Mesendoderm (in vitro differentiated cells): ENCODE results near the gene TSHZ3.

Experiments used
- DNase-seq: peaks from one replicate; pipeline ENCODE4 v3.0.0; 2013
- H2AK5ac ChIP-seq: 2 replicates; pipeline ENCODE4 v1.6.1; 2013; ENCODE audit warnings: low read length, inconsistent platforms
- H2BK120ac ChIP-seq: 2 replicates; pipeline ENCODE4 v1.6.1; 2013; ENCODE audit warnings: low read depth, mild to moderate bottlenecking, low read length, moderate library complexity, mixed read lengths
- H2BK15ac ChIP-seq: replicated peaks from 2 replicates; pipeline ENCODE4 v1.6.1; 2013; ENCODE audit warnings: low read depth, mild to moderate bottlenecking, moderate library complexity
- H2BK5ac ChIP-seq: 2 replicates; pipeline ENCODE4 v1.6.1; 2013; ENCODE audit warnings: low read length, inconsistent platforms
- H3K18ac ChIP-seq: 2 replicates; pipeline ENCODE4 v1.6.1; 2013; ENCODE audit warnings: mild to moderate bottlenecking, low read length, mixed read lengths
- H3K23ac ChIP-seq: one replicate; pipeline ENCODE4 v1.6.1; 2013; ENCODE audit warnings: low read length
- H3K27ac ChIP-seq: 2 replicates; pipeline ENCODE4 v1.5.1; 2013; ENCODE audit warnings: low read depth, mild to moderate bottlenecking, inconsistent platforms, low read length, moderate library complexity
- H3K27me3 ChIP-seq: 2 replicates; pipeline ENCODE4 v1.6.1; 2013; ENCODE audit warnings: low read length, control low read depth, mild to moderate bottlenecking, inconsistent platforms; ENCODE audit not compliant: insufficient read depth, poor library complexity
- H3K36me3 ChIP-seq: 2 replicates; pipeline ENCODE4 v1.6.1; 2013; ENCODE audit warnings: low read length, inconsistent platforms; ENCODE audit not compliant: control insufficient read depth, insufficient read depth
- H3K4ac ChIP-seq: one replicate; pipeline ENCODE4 v1.6.1; 2013; ENCODE audit warnings: low read depth, mild to moderate bottlenecking, low read length, moderate library complexity
- H3K4me1 ChIP-seq: 2 replicates; pipeline ENCODE4 v1.6.1; 2013; ENCODE audit warnings: low read depth, low read length, inconsistent platforms; ENCODE audit not compliant: control insufficient read depth
- H3K4me2 ChIP-seq: 2 replicates; pipeline ENCODE4 v1.6.1; 2013; ENCODE audit warnings: low read length
- H3K4me3 ChIP-seq: 2 replicates; pipeline ENCODE4 v1.5.1; 2013; ENCODE audit warnings: mild to moderate bottlenecking, low read length
- H3K56ac ChIP-seq: one replicate; pipeline ENCODE4 v1.6.1; 2013; ENCODE audit warnings: low read length
- H3K79me1 ChIP-seq: 2 replicates; pipeline ENCODE4 v1.6.1; 2013; ENCODE audit warnings: low read length, inconsistent platforms
- H3K79me2 ChIP-seq: 2 replicates; pipeline ENCODE4 v1.6.1; 2013; ENCODE audit warnings: mild to moderate bottlenecking, low read length; ENCODE audit not compliant: control insufficient read depth, insufficient read depth
- H3K9ac ChIP-seq: 2 replicates; pipeline ENCODE4 v1.6.1; 2013; ENCODE audit warnings: low read length, inconsistent platforms
- H4K5ac ChIP-seq: one replicate; pipeline ENCODE4 v1.6.1; 2013; ENCODE audit warnings: low read length
- H4K8ac ChIP-seq: one replicate; pipeline ENCODE4 v1.6.1; 2013; ENCODE audit warnings: low read depth, mild to moderate bottlenecking, control low read depth, low read length, moderate library complexity
- WGBS: extraction: QIAGEN DNeasy Blood & Tissue Kit; methylation state at CpG from one replicate; pipeline ENCODE4 v1.1.7; 2013; ENCODE audit warnings: low lambda C conversion rate, missing lambda C conversion rate; ENCODE audit not compliant: insufficient coverage; ENCODE audit errors: extremely low coverage; 5-methylcytosine and 5-hydroxymethylcytosine counted together

Gene TSHZ3

DNA sequence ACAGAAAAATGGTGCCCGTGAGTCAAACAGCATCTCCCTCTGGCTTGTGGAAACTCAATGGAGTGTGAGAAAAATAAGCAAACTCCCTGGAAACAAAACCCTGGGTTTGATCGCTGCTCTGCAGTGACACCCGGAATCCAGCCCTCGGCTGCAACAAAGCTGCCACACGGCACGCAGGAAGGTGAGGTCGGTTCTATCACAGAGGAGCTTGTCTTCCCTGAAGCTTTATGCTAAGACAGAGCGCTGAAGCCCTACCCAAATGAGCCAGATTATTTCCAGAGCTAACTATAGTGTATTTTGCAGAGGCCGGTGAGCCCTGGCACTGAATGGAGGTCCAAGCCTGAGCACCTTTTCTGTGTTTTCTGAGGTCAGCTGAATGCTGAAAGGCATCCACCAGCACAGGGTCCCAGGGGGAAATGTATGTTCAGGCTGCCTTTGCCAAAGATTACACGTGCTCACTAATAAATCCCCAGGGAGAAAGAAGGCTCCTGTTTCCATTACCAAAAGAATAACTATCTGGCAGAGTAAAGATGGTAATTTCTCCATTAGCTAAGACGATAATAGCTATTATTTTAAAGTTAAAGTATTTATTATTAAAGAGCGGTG, 77.8 kb downstream of the TSHZ3 start:
- no peak for DNase-seq
- no peaks in the 10 kb centered on the region for H3K4me1 ChIP-seq
- H2BK15ac ChIP-seq: no peak overlapping the region
- no peaks in the 10 kb centered on the region for H3K27me3 ChIP-seq
- H3K36me3 ChIP-seq: no peaks in the 10 kb centered on the region
- no peak overlapping the region for H3K56ac ChIP-seq
- H2BK5ac ChIP-seq: no peak overlapping the region
- no peak overlapping the region for H3K4me2 ChIP-seq
- no peak overlapping the region for H3K27ac ChIP-seq
- H3K79me2 ChIP-seq: no peaks in the 10 kb centered on the region
- H4K5ac ChIP-seq: no peak overlapping the region
- no peak overlapping the region for H3K9ac ChIP-seq
- no peak overlapping the region for H3K23ac ChIP-seq
- no peak overlapping the region for H2BK120ac ChIP-seq
- H4K8ac ChIP-seq: no peak overlapping the region
- H3K18ac ChIP-seq: no peak overlapping the region
- no peaks in the 10 kb centered on the region for H3K79me1 ChIP-seq
- 100% methylated on average over 2 of the region's 12 CpGs for WGBS
- no peak overlapping the region for H3K4me3 ChIP-seq
- no peak overlapping the region for H3K4ac ChIP-seq
- H2AK5ac ChIP-seq: no peak overlapping the region

DNA sequence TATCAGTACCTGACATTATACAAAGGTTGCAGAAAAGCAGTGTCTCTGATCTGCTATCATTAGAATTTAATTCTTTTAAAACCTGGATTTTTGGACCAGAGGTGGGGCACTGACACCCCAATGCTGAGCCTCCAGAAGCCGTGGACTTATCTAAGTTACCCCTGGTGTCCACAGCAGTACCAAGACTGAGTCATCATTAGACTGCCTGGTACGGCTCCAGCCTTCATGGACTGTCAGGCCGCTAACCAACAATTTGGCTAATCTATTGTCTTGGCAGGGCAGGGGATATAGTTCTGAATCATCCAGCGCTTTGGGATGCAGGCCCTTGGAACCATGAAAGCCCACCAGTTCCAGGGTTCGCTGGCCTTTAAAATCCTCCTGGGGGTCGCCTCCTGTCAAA, 78.3 kb downstream of the TSHZ3 start:
- Histone ChIP-seq H3K9ac (no peak overlapping the region), H3K4me1 (no peaks in the 10 kb centered on the region), H2AK5ac (no peak overlapping the region), H4K5ac (no peak overlapping the region), H3K27me3 (no peaks in the 10 kb centered on the region), H2BK120ac (no peak overlapping the region), H4K8ac (no peak overlapping the region), H3K56ac (no peak overlapping the region), H2BK5ac (no peak overlapping the region), H3K27ac (no peak overlapping the region), H3K79me2 (no peaks in the 10 kb centered on the region), H3K4me3 (no peak overlapping the region), H3K36me3 (no peaks in the 10 kb centered on the region), H2BK15ac (no peak overlapping the region), H3K18ac (no peak overlapping the region), H3K79me1 (no peaks in the 10 kb centered on the region), H3K23ac (no peak overlapping the region), H3K4me2 (no peak overlapping the region), H3K4ac (no peak overlapping the region)
- no CpG with 5 or more reads among the region's 6 CpGs for WGBS
- DNase-seq: no peak

DNA sequence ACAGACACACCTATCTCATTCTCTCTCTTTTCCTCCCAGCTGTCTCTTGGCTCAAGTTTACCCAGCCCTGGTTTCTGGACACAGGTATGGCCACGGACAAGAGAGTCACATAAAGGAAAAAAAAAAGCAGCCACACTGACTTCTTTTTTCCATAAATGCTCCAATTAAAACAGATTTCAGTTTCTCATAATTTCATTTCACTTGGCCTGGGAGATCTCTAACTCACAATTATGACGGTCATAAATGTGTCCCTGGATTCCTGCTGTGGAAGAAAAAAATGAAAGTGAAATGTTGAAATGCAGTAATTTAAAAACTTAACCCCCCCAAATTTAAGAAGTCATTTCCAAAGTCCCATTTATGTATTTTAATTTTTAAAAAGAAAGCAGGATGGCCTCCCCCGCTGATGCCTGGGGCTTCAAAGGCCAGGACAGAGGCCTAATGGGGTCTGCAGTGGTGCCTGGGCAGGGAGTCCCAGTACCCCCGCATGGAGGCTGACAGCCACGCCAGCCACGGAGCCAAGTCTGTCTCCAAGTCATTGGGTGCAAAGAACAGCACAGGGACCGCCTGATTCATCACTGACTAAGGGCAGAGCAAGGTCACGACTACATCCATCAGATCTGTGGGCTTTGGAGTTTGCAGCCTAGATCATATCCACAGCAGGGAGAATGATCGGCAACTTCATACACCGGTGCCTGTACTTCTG, 79.7 kb downstream of the TSHZ3 start:
- Histone ChIP-seq H3K4ac (no peak overlapping the region), H2BK15ac (no peak overlapping the region), H3K9ac (no peak overlapping the region), H2AK5ac (no peak overlapping the region), H2BK5ac (no peak overlapping the region), H3K18ac (no peak overlapping the region), H4K5ac (no peak overlapping the region), H3K27ac (no peak overlapping the region), H3K4me2 (no peak overlapping the region), H2BK120ac (no peak overlapping the region), H3K79me2 (no peaks in the 10 kb centered on the region), H3K23ac (no peak overlapping the region), H3K4me1 (no peaks in the 10 kb centered on the region), H3K36me3 (no peaks in the 10 kb centered on the region), H3K56ac (no peak overlapping the region), H3K27me3 (no peaks in the 10 kb centered on the region), H4K8ac (no peak overlapping the region), H3K79me1 (no peaks in the 10 kb centered on the region), H3K4me3 (no peak overlapping the region)
- WGBS: no CpG with 5 or more reads among the region's 10 CpGs
- no peak for DNase-seq

DNA sequence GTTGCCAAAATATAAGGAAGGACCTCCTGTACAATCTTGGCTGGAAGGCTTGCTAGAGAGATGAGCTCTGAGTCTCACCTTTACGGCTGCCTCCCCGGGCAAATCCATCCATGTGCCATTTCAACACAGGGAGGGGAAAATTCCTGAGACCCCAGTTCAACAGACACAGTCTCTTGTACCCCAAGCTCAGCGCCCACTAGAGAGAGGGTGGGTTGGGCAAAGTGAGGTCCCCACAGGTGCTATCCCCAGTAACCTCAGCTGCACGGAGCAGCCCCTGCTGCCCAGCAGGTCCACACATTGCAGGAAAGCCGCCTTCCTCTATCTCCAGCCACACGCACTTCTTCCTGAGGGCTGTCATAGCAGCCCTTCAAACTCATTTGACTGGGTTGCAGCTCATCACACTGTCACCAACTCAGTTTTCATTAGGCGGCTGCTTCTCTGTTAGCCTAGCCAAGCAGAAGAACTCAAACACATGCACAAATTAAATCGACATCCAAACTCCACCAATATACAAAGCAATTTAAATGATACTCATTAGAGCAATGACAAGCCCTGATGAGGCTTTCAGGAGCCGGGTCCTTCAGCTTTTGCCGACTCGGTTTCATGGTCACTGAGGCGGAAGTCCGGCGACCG, 80.4 kb downstream of the TSHZ3 start:
- H4K5ac ChIP-seq: no peak overlapping the region
- H3K4ac ChIP-seq: no peak overlapping the region
- H3K4me2 ChIP-seq: no peak overlapping the region
- H3K79me2 ChIP-seq: no peaks in the 10 kb centered on the region
- no peaks in the 10 kb centered on the region for H3K27me3 ChIP-seq
- no peaks in the 10 kb centered on the region for H3K4me1 ChIP-seq
- no peak overlapping the region for H2AK5ac ChIP-seq
- no peak overlapping the region for H2BK15ac ChIP-seq
- H3K9ac ChIP-seq: no peak overlapping the region
- WGBS: no CpG with 5 or more reads among the region's 15 CpGs
- DNase-seq: no peak
- no peak overlapping the region for H2BK120ac ChIP-seq
- no peak overlapping the region for H2BK5ac ChIP-seq
- no peak overlapping the region for H3K27ac ChIP-seq
- no peak overlapping the region for H3K18ac ChIP-seq
- no peak overlapping the region for H3K4me3 ChIP-seq
- H3K56ac ChIP-seq: no peak overlapping the region
- H4K8ac ChIP-seq: no peak overlapping the region
- no peaks in the 10 kb centered on the region for H3K36me3 ChIP-seq
- H3K23ac ChIP-seq: no peak overlapping the region
- H3K79me1 ChIP-seq: no peaks in the 10 kb centered on the region

DNA sequence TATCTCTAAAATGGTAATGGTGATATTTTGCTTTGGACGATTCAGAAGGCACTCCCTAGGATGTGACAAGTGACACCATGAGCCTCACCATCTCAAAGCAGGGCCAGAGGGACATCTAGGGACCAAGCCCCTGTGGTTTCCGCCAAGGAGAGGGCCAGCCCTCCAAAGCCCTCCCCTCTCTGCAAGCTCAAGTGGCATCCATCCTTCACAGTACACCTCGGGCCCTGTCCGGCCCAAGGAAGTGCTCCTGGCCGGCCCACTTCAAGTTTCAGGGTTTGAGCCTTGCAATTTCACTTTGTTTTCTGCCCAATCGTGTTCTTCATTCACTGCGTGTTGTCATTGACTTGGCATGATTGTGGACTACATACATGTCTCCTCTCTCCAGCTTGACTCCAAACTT, 82.5 kb downstream of the TSHZ3 start:
- Histone ChIP-seq H3K56ac (no peak overlapping the region), H3K27me3 (no peaks in the 10 kb centered on the region), H2BK15ac (no peak overlapping the region), H3K79me2 (no peaks in the 10 kb centered on the region), H4K8ac (no peak overlapping the region), H3K4me3 (no peak overlapping the region), H3K18ac (no peak overlapping the region), H2BK120ac (no peak overlapping the region), H2BK5ac (no peak overlapping the region), H3K4ac (no peak overlapping the region), H3K4me2 (no peak overlapping the region), H4K5ac (no peak overlapping the region), H3K9ac (no peak overlapping the region), H3K36me3 (no peaks in the 10 kb centered on the region), H3K27ac (no peak overlapping the region), H3K79me1 (no peaks in the 10 kb centered on the region), H3K23ac (no peak overlapping the region), H3K4me1 (no peaks in the 10 kb centered on the region), H2AK5ac (no peak overlapping the region)
- no peak for DNase-seq
- WGBS: no CpG with 5 or more reads among the region's 7 CpGs
